ENCODE data around the gene CYP2C8. TPM values are rescaled to one million over a fixed set of nuclear protein-coding genes. Genes with fewer than 3 reads are reported as not detected.

The CYP2C8 gene
- total RNA-seq, 1 donor from 2014 or later: not detected

GRCh38 chr10:95035332-95036295 lies 33.7 kb downstream of the CYP2C8 start:
- Mint-ChIP-seq H3K9me3 (no peaks in the 10 kb centered on the region), H3K27ac (no peak overlapping the region), H3K4me3 (no peak overlapping the region), H3K4me1 (ENCODE audit: low read depth) (no peaks in the 10 kb centered on the region), H3K27me3 (ENCODE audit: insufficient read depth) (no peaks in the 10 kb centered on the region), H3K36me3 (ENCODE audit: low read depth) (no peaks in the 10 kb centered on the region)
- intact Hi-C loops (cut with micrococcal nuclease): no loop called here
- DNase-seq (ENCODE audit: low spot score): no peak

- Mint-ChIP-seq H3K36me3 (ENCODE audit: low read depth) (no peaks in the 10 kb centered on the region), H3K4me3 (no peak overlapping the region), H3K27me3 (ENCODE audit: insufficient read depth) (no peaks in the 10 kb centered on the region), H3K4me1 (ENCODE audit: low read depth) (no peaks in the 10 kb centered on the region), H3K27ac (no peak overlapping the region), H3K9me3 (no peaks in the 10 kb centered on the region)
- intact Hi-C loops (cut with micrococcal nuclease): no loop called here
- no peak for DNase-seq (ENCODE audit: low spot score)
Measured at GRCh38 chr10:95034401-95034800, 34.9 kb downstream of the CYP2C8 start.

- Mint-ChIP-seq H3K4me3 (no peak overlapping the region), H3K36me3 (ENCODE audit: low read depth) (no peaks in the 10 kb centered on the region), H3K27ac (no peak overlapping the region), H3K4me1 (ENCODE audit: low read depth) (no peaks in the 10 kb centered on the region), H3K9me3 (no peaks in the 10 kb centered on the region), H3K27me3 (ENCODE audit: insufficient read depth) (no peaks in the 10 kb centered on the region)
- intact Hi-C loops (cut with micrococcal nuclease): no loop called here
- no peak for DNase-seq (ENCODE audit: low spot score)
Measured at GRCh38 chr10:95031656-95032055, 37.6 kb downstream of the CYP2C8 start.

- Mint-ChIP-seq H3K27ac (no peak overlapping the region), H3K4me1 (ENCODE audit: low read depth) (no peaks in the 10 kb centered on the region), H3K9me3 (no peaks in the 10 kb centered on the region), H3K4me3 (no peak overlapping the region), H3K36me3 (ENCODE audit: low read depth) (no peaks in the 10 kb centered on the region), H3K27me3 (ENCODE audit: insufficient read depth) (no peaks in the 10 kb centered on the region)
- DNase-seq (ENCODE audit: low spot score): no peak
- intact Hi-C loops (cut with micrococcal nuclease): no loop called here
Measured at GRCh38 chr10:95026461-95026860, 42.8 kb downstream of the CYP2C8 start.

- intact Hi-C loops (cut with micrococcal nuclease): no loop called here
- H3K4me1 Mint-ChIP-seq (ENCODE audit: low read depth): no peaks in the 10 kb centered on the region
- no peak for DNase-seq (ENCODE audit: low spot score)
- no peaks in the 10 kb centered on the region for H3K36me3 Mint-ChIP-seq (ENCODE audit: low read depth)
- no peak overlapping the region for H3K4me3 Mint-ChIP-seq
- no peaks in the 10 kb centered on the region for H3K27me3 Mint-ChIP-seq (ENCODE audit: insufficient read depth)
- H3K9me3 Mint-ChIP-seq: peaks cover 6% of the 10 kb centered on the region
- no peak overlapping the region for H3K27ac Mint-ChIP-seq
Measured at GRCh38 chr10:94997741-94998174, 71.5 kb downstream of the CYP2C8 start.

- H3K27me3 Mint-ChIP-seq (ENCODE audit: insufficient read depth): no peaks in the 10 kb centered on the region
- H3K4me1 Mint-ChIP-seq (ENCODE audit: low read depth): no peaks in the 10 kb centered on the region
- no peak overlapping the region for H3K27ac Mint-ChIP-seq
- H3K4me3 Mint-ChIP-seq: no peak overlapping the region
- H3K9me3 Mint-ChIP-seq: peaks cover 25% of the 10 kb centered on the region
- intact Hi-C loops (cut with micrococcal nuclease): no loop called here
- H3K36me3 Mint-ChIP-seq (ENCODE audit: low read depth): no peaks in the 10 kb centered on the region
- DNase-seq (ENCODE audit: low spot score): no peak
Measured at GRCh38 chr10:94992811-94993210, 76.5 kb downstream of the CYP2C8 start.

- no peak for DNase-seq (ENCODE audit: low spot score)
- H3K27me3 Mint-ChIP-seq (ENCODE audit: insufficient read depth): no peaks in the 10 kb centered on the region
- H3K9me3 Mint-ChIP-seq: peaks cover 25% of the 10 kb centered on the region
- no peak overlapping the region for H3K4me3 Mint-ChIP-seq
- H3K4me1 Mint-ChIP-seq (ENCODE audit: low read depth): no peaks in the 10 kb centered on the region
- intact Hi-C loops (cut with micrococcal nuclease): no loop called here
- H3K27ac Mint-ChIP-seq: no peak overlapping the region
- no peaks in the 10 kb centered on the region for H3K36me3 Mint-ChIP-seq (ENCODE audit: low read depth)
Measured at GRCh38 chr10:94991243-94991888, 77.9 kb downstream of the CYP2C8 start.

- Mint-ChIP-seq H3K27me3 (ENCODE audit: insufficient read depth) (no peaks in the 10 kb centered on the region), H3K36me3 (ENCODE audit: low read depth) (no peaks in the 10 kb centered on the region), H3K4me3 (no peak overlapping the region), H3K27ac (no peak overlapping the region), H3K9me3 (peaks cover 25% of the 10 kb centered on the region), H3K4me1 (ENCODE audit: low read depth) (no peaks in the 10 kb centered on the region)
- intact Hi-C loops (cut with micrococcal nuclease): no loop called here
- no peak for DNase-seq (ENCODE audit: low spot score)
Measured at GRCh38 chr10:94989192-94989591, 80.1 kb downstream of the CYP2C8 start.

Other genes with a start within 250 kb of the CYP2C8 start
- not detected in 2 replicates for gene CYP2C9, start 130.8 kb downstream of the CYP2C8 start, total RNA-seq
- gene ACSM6, start 124.7 kb upstream of the CYP2C8 start, total RNA-seq: not detected in 2 replicates
- gene PDLIM1, start 221.5 kb upstream of the CYP2C8 start, total RNA-seq: 2.6 and 2.9 TPM in 2 replicates